ENCODE measurements around the gene STAT5B. TPM values are rescaled to one million over a fixed set of nuclear protein-coding genes. Genes with fewer than 3 reads are reported as not detected.
A peak's percentile ranks its signal among the peaks of the same experiment; 100 is the strongest.

STAT5B gene
- 29.8 TPM for polyA plus RNA-seq (2012; ENCODE audit: insufficient read length, low read depth)

DNA sequence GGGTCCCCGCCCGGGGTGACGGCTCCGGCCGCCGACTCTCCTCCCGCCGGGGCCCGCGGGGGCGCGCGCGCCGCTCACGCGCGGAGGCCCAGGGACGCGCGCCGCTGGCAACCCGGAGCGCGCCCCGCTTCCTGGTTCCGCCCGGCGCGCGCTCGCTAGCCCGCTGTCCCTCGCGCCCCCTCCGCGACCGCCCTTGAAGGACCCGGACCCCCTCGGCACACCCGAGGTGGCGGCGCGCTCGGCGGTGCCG is at the start of gene STAT5B:
Gene STAT5B (minus strand): TSS at position 33 of the 250 bp plus-strand sequence. CDS start 44,264 bp downstream, outside the sequence.
- TF ChIP-seq TAF1 (IDR thresholded peaks at IDR 0.05; ENCODE audit: borderline replicate concordance, insufficient read depth, low read length): peak; percentile 58
- no peak for TF ChIP-seq SIN3A (IDR thresholded peaks at IDR 0.05; ENCODE audit: borderline replicate concordance, insufficient read depth, low read length)
- TF ChIP-seq FOXP2 (optimal IDR thresholded peaks at IDR 0.05; ENCODE audit: borderline replicate concordance, extremely low read depth, extremely low read length, insufficient read depth): peak; percentile 44
- TF ChIP-seq, protein P1, sequence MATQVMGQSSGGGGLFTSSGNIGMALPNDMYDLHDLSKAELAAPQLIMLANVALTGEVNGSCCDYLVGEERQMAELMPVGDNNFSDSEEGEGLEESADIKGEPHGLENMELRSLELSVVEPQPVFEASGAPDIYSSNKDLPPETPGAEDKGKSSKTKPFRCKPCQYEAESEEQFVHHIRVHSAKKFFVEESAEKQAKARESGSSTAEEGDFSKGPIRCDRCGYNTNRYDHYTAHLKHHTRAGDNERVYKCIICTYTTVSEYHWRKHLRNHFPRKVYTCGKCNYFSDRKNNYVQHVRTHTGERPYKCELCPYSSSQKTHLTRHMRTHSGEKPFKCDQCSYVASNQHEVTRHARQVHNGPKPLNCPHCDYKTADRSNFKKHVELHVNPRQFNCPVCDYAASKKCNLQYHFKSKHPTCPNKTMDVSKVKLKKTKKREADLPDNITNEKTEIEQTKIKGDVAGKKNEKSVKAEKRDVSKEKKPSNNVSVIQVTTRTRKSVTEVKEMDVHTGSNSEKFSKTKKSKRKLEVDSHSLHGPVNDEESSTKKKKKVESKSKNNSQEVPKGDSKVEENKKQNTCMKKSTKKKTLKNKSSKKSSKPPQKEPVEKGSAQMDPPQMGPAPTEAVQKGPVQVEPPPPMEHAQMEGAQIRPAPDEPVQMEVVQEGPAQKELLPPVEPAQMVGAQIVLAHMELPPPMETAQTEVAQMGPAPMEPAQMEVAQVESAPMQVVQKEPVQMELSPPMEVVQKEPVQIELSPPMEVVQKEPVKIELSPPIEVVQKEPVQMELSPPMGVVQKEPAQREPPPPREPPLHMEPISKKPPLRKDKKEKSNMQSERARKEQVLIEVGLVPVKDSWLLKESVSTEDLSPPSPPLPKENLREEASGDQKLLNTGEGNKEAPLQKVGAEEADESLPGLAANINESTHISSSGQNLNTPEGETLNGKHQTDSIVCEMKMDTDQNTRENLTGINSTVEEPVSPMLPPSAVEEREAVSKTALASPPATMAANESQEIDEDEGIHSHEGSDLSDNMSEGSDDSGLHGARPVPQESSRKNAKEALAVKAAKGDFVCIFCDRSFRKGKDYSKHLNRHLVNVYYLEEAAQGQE (IDR thresholded peaks at IDR 0.05; ENCODE audit: insufficient read depth in 1 of 2, low read depth in 2 of 2, low read length in 2 of 2): no peak
- TF ChIP-seq POLR2AphosphoS5 (IDR thresholded peaks at IDR 0.05; ENCODE audit: low read depth, low read length): peak; percentile 44; the same call in 1 of the 2 replicates

DNA sequence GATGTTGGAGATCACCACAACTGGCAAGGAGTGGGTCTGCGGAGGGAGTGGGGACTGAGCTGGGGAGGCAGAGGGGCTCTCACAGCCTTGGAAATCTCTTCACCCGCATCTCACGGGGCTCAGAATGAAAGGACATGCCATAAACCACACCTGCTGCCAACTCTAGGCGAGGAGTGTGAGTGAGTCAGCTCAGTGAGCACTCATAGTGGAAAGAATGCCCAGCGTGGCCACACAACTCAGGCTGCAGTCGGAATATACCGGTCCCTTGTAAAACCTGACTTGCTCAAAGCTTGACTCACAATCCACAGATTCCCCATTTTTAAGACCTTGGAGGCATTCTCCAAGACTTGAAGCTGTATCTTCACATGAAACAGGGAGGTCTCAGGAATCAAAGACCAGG is 48.8 kb upstream of the STAT5B start:
- TF ChIP-seq SIN3A (IDR thresholded peaks at IDR 0.05; ENCODE audit: borderline replicate concordance, insufficient read depth, low read length) (no peak), TAF1 (IDR thresholded peaks at IDR 0.05; ENCODE audit: borderline replicate concordance, insufficient read depth, low read length) (no peak), FOXP2 (optimal IDR thresholded peaks at IDR 0.05; ENCODE audit: borderline replicate concordance, extremely low read depth, extremely low read length, insufficient read depth) (no peak), POLR2AphosphoS5 (IDR thresholded peaks at IDR 0.05; ENCODE audit: low read depth, low read length) (no peak)
- TF ChIP-seq, protein P1 (IDR thresholded peaks at IDR 0.05; ENCODE audit: insufficient read depth in 1 of 2, low read depth in 2 of 2, low read length in 2 of 2): no peak

DNA sequence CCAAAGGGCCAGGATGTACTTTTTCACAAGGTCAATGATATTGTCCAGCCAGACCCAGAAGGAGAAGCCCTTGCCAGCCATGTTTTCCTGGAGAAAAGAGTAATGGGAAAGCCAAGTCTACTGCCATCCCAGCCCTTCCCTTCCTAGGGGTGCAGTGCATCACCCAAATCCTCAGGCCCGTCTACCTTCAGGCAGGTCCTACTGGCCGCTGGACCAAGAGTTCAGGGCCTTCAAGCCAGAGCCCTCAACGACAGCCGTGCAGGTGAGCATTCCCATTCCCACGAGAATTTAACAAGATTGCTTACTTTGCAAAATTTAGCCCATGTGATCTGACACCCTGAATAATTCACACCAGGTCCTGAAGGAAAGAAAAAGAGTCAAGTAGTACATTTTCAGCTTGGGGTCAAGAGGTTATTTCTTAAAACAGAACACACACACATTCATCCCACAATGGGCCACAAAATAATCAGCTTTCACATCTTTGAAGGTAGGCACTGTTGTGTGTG is 47.1 kb upstream of the STAT5B start:
- TF ChIP-seq POLR2AphosphoS5 (IDR thresholded peaks at IDR 0.05; ENCODE audit: low read depth, low read length) (no peak), FOXP2 (optimal IDR thresholded peaks at IDR 0.05; ENCODE audit: borderline replicate concordance, extremely low read depth, extremely low read length, insufficient read depth) (no peak), TAF1 (IDR thresholded peaks at IDR 0.05; ENCODE audit: borderline replicate concordance, insufficient read depth, low read length) (no peak), SIN3A (IDR thresholded peaks at IDR 0.05; ENCODE audit: borderline replicate concordance, insufficient read depth, low read length) (no peak)
- TF ChIP-seq, protein P1 (IDR thresholded peaks at IDR 0.05; ENCODE audit: insufficient read depth in 1 of 2, low read depth in 2 of 2, low read length in 2 of 2): no peak

DNA sequence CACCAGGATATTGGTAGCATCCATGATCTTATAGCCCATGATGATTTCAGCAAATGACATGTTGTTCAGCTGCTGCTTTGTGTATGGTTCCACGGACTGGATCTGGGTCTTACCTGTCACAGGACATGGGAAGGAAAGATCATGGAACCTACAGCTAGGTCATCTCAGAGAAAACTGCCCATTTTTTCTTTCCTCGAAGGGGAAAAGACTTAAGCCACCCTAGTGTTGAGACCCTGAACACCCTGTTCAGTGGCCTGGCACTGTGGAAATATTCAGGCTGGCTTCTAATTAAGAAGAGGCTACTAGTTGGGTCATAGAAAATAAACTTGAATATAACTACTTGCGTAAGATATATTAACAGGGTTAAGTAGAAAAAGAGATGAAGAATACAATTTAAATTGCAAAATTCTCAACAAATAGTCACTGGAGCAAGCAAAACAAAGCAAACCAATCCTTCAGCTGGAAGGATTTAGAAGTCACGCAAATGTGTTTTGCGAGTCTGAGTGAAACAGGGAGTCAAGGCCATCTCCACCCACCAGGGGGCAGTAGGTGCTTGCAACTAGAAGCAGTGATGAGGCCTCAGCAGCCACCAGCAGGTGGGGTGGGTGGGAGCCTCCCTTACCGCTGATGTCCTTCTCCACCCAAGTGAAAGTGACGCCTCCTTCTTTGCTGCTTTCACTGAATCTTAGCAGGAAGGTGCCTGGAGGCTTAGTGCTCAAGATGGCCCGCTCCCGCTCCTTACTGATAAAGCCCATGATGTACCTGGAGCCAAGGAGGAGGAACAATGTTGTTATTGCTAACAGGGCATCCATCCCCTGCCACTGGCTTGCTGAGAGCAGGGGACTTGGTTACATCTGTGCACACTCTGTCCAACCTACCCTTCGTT is 46.4 kb upstream of the STAT5B start:
- TF ChIP-seq FOXP2 (optimal IDR thresholded peaks at IDR 0.05; ENCODE audit: borderline replicate concordance, extremely low read depth, extremely low read length, insufficient read depth) (no peak), SIN3A (IDR thresholded peaks at IDR 0.05; ENCODE audit: borderline replicate concordance, insufficient read depth, low read length) (no peak), POLR2AphosphoS5 (IDR thresholded peaks at IDR 0.05; ENCODE audit: low read depth, low read length) (no peak), TAF1 (IDR thresholded peaks at IDR 0.05; ENCODE audit: borderline replicate concordance, insufficient read depth, low read length) (no peak)
- TF ChIP-seq, protein P1 (IDR thresholded peaks at IDR 0.05; ENCODE audit: insufficient read depth in 1 of 2, low read depth in 2 of 2, low read length in 2 of 2): no peak
